Islet precursor cell (in vitro differentiated cells): ENCODE measurements around the gene ISM2.
"Not testable (repeated sequence)": the region's sequence is repeated elsewhere in the genome, so short reads cannot be mapped to it uniquely, and the experiment has no call there.

Experiments used
- DNase-seq: peaks from one replicate; pipeline ENCODE4 v3.0.0-alpha.2; 2018

The ISM2 gene

GRCh38 chr14:77498120-77498979, at the start of gene ISM2:
Gene ISM2, minus strand, starts transcription at chr14:77498816. Its CDS starts 23 bp downstream, at chr14:77498793.
- DNase-seq: peak; percentile 78

DNA sequence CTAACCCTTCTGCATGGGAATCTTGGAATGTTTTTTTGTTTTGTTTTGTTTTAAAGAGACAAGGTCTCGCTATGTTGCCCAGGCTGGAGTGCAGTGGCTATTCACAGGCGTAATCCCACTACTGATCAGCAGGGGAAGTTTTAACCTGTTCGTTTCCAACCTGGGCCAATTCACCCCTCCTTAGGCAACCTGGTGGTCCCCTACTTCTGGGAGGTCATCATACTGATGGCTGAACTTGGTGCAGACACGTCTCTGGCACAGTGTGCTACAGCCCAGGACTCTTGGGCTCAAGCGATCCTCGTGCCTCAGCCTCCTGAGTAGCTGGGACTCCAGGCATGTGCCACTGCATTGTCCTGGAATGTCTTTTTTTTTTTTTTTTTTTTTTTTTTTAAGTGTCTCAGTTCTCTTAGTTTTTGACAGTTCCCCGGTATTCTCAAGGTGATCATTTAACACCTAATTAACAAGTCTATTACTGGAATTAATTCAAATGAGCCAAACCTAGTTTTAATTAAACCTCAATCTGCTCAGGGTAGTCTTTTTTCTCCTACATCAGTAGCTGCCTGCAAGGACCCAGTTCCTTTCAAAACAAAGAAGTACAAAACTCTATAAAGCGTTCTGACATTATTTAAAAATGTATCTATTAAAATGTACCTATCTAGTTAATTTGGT, 49.0 kb upstream of the ISM2 start:
- no peak for DNase-seq

DNA sequence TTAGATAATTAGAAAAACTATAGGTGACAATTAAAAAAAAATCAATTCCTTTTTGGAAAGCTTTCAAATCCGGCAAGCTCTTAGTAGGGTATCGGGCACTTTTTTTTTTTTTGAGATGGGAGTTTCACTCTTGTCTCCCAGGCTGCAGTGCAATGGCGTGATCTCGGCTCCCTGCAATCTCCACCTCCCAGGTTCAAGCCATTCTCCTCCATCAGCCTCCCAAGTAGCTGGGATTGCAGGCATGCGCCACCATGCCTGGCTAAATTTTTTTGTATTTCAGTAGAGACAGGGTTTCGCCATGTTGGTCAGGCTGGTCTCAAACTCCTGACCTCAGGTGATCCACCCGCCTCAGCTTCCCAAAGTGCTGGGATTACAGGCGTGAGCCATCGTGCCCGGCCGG, 46.6 kb upstream of the ISM2 start:
- not testable (repeated sequence) for DNase-seq

DNA sequence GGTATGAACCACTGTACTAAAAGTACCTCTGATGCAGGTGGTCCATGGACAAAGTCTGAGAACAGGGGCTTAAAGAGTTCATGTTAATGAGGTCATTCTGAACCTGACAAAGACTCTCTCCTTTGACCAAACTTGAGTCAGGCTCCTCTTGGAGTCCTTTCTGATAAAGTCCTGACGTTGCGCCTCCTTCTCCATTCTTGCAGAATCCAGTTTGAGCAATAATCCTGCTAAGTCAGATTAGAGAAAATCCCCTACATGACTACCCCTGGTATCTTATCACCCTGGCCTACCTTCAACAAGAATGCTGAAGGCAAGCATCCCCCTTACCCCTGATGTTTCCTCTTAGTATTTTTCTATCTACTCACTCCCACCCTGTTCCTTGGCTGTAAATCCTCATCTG, 46.0 kb upstream of the ISM2 start:
- DNase-seq: no peak

GRCh38 chr14:77543637-77544334, 45.2 kb upstream of the ISM2 start:
- no peak for DNase-seq

DNA sequence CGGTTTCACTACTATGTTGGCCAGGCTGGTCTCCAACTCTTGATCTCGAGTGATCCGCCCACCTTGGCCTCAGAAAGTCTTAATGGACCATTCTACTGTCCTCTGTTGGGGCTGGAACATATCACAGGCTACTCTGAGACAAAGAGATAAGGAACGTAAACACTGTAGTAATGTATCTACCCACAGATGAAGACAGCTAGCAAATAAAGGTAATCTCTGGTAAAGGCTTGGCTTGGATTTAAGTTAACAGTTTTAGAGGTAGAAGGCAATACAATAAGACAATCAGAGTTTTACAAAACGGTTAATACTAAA, 44.6 kb upstream of the ISM2 start:
- peak; percentile 64 for DNase-seq

GRCh38 chr14:77542421-77543239, 44.0 kb upstream of the ISM2 start:
- DNase-seq: peak; percentile 56

DNA sequence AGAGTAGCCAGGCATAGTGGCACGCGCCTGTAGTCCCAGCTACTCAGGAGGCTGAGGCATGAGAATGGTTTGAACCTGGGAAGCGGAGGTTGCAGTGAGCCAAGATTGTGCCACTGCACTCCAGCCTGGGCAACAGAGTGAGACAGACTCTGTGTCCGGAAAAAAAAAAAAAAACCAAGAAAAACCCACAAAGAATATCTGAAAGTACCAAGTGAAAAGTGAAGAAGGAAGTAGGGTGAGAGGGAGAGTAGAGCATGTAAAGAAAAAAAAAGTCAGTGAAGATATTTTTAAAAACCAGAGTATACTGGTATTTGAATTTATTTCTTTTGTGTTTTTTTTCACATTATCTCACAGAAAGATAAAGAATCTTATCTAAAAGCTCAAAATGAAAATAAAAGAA, 43.3 kb upstream of the ISM2 start:
- no peak for DNase-seq

- DNase-seq: not testable (repeated sequence)
Observed at GRCh38 chr14:77536951-77537350, 38.3 kb upstream of the ISM2 start.

DNA sequence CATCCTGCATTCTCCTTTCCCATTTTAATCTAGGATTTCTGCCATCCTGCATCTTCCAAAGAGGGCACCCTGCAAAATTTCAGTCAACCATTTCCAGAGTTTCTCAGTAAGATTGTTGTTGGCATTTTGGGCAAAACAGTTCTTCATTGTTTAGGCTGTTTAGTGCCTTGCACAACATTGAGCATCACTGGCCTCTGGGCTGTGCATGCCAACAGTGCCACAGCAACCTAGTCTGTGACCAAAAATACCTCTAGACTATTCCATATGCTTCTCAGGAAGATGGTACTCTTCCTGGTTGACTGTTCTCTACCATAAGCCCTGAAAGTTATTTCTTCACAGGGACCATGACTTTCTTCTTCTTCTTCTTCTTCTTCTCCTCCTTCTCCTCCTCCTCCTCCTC, 32.5 kb upstream of the ISM2 start:
- DNase-seq: no peak

DNA sequence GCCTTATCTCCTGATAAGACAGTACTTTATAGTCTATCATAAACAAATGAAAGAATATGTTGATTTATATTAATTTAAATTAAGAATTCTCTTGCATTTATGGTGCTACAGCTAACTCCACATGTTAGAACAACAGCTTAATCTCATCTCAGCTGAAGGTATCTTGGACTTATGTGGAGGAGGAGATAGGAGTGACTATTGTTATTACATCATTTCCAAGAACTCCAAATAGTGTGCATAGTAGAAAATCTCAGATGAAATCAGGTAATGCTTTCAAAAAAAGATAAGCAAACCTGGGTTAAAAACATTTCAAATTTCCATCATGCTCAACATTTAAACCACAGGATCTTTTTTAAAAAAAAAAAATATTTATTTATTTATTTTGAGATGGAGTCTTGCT, 31.3 kb upstream of the ISM2 start:
- no peak for DNase-seq

DNA sequence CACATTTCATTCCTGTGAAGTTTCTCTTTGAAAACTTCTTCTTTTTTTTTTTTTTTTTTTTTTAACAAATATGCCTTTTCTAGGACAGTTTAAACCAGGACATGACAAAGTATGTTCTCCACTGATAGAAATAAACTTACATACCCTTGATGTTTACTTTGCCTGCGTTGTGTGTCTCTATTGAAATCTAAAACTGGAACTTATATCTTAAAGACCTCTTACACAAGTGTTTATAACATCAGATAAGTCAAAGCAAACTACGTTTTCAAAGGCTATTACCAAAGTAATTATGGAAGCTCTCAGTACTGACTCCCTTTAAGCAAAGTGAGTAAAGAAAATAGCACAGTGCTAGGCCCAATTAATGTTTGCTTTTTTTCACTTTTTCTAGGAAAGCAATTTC, 30.6 kb upstream of the ISM2 start:
- no peak for DNase-seq

GRCh38 chr14:77528701-77529100, 30.1 kb upstream of the ISM2 start:
- DNase-seq: not testable (repeated sequence)

GRCh38 chr14:77526266-77526665, 27.6 kb upstream of the ISM2 start:
- DNase-seq: no peak

- DNase-seq: no peak
Observed at GRCh38 chr14:77524536-77524935, 25.9 kb upstream of the ISM2 start.

- no peak for DNase-seq
Observed at GRCh38 chr14:77523109-77523508, 24.5 kb upstream of the ISM2 start.

GRCh38 chr14:77520555-77520954, 21.9 kb upstream of the ISM2 start:
- no peak for DNase-seq

- DNase-seq: no peak
Observed at GRCh38 chr14:77516126-77516525, 17.5 kb upstream of the ISM2 start.

GRCh38 chr14:77511486-77512162, 13.0 kb upstream of the ISM2 start:
- no peak for DNase-seq

GRCh38 chr14:77509366-77509765, 10.8 kb upstream of the ISM2 start:
- no peak for DNase-seq

- DNase-seq: no peak
Observed at GRCh38 chr14:77508876-77509275, 10.3 kb upstream of the ISM2 start.

GRCh38 chr14:77508249-77508648, 9.6 kb upstream of the ISM2 start:
- DNase-seq: no peak
